NCI-H2227 (cell line): Measurements from ENCODE around the gene SLC9A7.

Experiments used
- DNase-seq: peaks from one replicate; lab custom pipeline; 2025; ENCODE audit not compliant: unreplicated experiment; lab: John Stamatoyannopoulos, UW

SLC9A7 gene

GRCh38 chrX:46611658-46612362 is 147.1 kb downstream of the SLC9A7 start:
- no peak for DNase-seq

DNA sequence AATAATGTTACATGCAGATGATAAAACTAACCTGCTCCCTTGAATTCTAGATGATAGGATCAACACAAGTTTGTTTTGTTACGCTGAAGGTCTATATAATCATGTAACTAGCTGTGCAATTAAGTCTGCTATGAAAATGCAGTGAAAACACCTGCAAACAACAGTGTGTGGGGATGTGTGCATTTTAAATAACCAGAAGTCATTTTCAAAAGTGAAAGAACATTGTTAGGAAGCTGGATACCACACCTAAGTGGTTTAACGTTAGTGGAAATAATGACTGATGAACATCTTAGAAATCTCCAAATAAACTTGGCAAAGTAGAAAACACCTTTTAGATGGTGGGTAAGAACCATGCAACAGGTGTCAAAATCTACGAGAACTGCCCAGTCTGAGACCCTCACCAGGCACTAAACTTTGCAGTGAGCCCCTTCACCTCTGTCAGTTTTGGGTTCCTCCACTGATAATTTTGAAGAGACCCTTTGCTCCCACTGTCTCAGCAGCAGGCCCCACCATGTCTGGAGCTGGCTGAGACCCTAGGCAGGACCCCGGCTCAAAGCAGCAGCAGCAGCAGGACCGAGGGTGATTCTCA is 148.8 kb downstream of the SLC9A7 start:
- no peak for DNase-seq

DNA sequence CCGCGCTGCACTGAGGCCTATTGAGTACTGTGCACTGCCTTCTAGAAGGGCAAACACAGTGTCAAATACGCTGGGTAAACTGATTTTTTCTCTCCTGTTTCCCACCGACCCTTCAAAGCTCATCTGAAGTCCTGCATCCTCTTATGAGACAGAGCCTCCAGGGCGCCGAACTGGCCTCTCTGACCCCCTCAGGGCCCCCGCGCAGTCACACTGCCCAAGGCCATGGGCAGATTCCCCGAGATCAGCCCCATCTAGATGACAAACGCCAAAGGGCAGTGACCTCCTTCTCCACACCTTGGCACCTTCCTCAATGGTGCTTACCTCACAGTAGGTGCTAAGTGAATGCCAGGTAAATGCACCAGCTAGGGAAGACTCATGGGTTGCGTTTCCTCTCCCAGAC is 151.0 kb downstream of the SLC9A7 start:
- DNase-seq: no peak

- DNase-seq: no peak
Measured at GRCh38 chrX:46602468-46603102, 156.3 kb downstream of the SLC9A7 start.

DNA sequence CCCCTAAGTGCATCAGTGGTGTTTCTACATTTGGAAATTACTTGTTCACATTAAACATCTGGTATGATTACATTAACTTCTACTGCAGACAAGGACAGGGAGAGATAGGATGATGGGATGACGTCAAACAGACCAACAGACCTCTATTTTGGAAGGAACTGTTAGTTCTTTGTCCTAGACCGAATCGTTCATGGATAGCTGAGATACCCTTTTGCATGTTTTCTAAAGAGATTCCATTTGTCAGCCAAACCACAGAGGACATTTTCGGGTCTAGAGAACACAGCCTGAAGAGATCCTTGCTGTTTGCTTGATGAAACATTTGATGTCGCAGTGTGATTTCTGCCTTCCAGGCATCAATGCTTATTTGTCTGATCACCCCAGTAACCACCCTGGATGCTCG is 157.6 kb downstream of the SLC9A7 start:
- no peak for DNase-seq

GRCh38 chrX:46599051-46599560 is 159.8 kb downstream of the SLC9A7 start:
- no peak for DNase-seq

- DNase-seq: no peak
Measured at GRCh38 chrX:46597771-46598170, 161.1 kb downstream of the SLC9A7 start.

GRCh38 chrX:46597208-46597607 is 161.7 kb downstream of the SLC9A7 start:
- no peak for DNase-seq

- no peak for DNase-seq
Measured at GRCh38 chrX:46595084-46595483, 163.8 kb downstream of the SLC9A7 start.

DNA sequence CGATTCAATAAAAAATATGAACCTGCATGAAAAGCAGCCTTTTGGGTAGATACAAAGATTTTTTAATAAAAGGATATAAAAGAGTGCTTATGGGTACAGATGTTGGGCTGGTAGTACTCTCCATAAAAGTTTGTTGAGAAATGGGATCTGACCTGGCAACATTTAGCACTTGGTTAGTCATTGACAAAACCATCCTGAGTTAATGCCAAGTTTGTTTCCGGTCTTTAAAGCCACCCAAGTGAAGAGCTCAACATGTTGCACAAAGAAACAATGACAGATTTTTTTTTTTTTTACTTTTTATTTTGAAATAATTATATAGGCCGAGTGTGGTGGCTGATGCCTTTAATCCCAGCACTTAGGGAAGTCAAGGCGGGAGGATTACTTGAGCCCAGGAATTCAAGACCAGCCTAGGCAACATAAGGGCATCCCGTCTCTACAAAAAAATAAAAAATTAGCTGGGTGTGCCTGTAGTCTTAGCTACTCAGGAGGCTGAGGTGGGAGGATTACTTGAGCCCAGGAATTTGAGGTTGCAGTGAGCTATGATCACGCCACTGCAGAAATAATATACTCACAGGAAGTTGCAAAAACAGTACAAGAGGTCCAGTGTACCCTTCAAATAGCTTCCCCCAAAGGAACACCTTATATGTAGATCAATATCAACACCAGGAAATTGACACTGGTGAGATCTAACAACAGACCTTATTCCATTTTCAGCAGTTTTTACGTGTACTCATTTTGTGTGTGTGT is 168.8 kb downstream of the SLC9A7 start:
- no peak for DNase-seq

GRCh38 chrX:46588263-46588662 is 170.7 kb downstream of the SLC9A7 start:
- no peak for DNase-seq

DNA sequence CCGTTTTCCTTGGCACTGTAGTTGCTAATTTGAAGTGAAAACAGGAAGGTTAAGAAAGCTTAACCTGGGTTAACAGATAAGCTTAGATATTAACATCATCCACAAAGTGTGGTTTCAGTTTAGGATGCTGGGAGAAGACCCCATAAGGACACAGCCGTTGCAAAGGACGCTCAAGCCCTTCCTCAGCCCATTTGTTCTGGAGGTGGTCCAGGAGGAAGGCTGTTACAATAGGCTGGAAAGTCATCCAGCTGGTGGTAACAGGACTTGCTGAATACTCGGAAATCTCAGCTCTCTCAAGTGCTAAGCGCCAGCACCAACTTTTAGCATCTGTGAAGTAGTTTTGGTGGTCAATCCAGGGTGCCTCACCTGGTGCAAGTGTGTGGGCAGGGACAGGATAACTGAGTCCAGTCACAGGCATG is 171.2 kb downstream of the SLC9A7 start:
- DNase-seq: no peak

GRCh38 chrX:46587158-46587557 is 171.8 kb downstream of the SLC9A7 start:
- no peak for DNase-seq

GRCh38 chrX:46584736-46585135 is 174.2 kb downstream of the SLC9A7 start:
- no peak for DNase-seq

DNA sequence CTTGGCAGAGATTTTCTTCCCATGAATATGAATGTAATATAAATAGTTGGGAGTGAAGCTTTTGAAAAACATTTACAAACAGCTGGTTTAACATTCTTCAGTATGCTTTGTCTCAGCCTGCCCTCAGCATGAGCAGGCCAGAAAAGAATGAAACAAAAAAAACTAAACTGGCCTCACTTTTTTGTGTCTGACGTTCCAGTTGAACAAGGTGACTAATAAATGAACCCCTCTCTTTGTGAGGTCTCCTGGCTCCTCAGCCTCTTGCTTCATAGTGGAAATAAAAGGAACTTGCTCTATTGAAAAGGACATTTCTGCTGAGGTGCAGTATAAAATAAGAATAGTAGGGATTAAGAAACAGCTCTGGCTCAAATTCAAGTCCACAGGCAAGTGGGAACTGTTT is 176.0 kb downstream of the SLC9A7 start:
- DNase-seq: no peak

- DNase-seq: no peak
Measured at GRCh38 chrX:46582325-46582724, 176.6 kb downstream of the SLC9A7 start.

- no peak for DNase-seq
Measured at GRCh38 chrX:46580613-46581012, 178.3 kb downstream of the SLC9A7 start.

DNA sequence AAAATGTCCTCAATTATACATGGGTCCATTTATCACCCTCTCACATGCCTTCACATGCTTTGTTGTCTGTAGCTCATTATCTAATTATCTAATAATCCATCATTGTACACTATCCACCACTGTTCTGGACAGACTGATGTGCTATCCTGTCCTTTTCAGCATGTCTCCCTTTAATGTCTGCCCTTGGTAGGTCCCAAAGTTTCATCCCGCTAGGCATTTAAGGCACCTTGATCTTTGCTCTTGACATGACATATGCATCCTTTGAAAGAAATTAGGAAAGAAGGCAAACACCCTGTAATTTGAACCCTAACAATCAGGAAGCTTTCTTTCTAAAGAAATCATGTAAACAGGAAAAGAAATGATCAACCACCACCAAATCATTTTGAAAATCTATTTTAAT is 179.7 kb downstream of the SLC9A7 start:
- DNase-seq: no peak

DNA sequence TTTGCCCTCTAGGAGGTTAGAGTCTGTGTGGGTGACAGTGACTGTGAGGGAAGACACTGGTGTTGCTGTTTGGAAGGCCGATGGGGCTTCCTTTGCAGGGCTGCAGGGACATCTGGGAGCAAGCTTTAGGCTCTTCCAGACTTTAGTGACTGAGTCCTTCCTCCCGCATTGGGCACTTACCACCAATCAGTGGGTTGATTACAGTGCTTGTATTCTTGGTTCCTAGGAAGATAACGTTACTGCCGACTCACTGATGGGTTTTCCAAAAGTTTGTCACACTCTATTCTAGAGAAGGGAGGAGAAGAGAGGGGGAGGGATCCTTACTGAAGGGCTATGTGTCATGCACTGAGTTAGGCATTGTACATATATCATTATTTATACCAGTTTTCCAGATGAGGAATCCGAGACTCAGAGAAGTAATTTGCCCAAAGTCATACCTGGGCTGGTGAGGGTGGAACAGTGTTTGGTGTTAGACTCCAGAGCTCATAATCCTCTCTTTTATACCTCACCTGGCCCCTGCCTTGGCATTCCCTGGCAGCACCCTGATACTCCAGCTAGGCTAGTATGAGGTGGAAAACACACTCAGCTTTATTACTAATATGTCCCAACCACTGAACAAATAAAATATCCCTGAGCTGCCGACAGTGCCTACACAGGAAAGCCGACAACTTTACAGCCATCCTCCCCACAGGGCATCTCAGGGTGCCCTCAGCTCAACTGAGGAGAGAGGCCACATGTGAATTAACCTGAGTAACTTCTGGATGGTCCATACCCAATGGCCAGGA is 181.5 kb downstream of the SLC9A7 start:
- no peak for DNase-seq

- no peak for DNase-seq
Measured at GRCh38 chrX:46576458-46576857, 182.5 kb downstream of the SLC9A7 start.

- DNase-seq: no peak
Measured at GRCh38 chrX:46575991-46576392, 182.9 kb downstream of the SLC9A7 start.
